Memory B cell (primary cell): ENCODE measurements around the gene RHAG.
"Not testable (repeated sequence)": the region's sequence is repeated elsewhere in the genome, so short reads cannot be mapped to it uniquely, and the experiment has no call there.

Experiments
- ATAC-seq: fragments of 150-1000 bp; cut with Tn5 transposase; 2 replicates; pipeline ENCODE4 v1.10.0; 2021; ENCODE audit warnings: low read depth, mild to moderate bottlenecking, moderate library complexity
- DNase-seq, 2 donors: peaks; one replicate each; pipeline ENCODE4 v3.0.0; 2022; ENCODE audit warnings: low spot score in 2 of 2
- H3K27ac Mint-ChIP-seq: one replicate; pipeline ENCODE4 v1.8.0; 2022; ENCODE audit warnings: mild to moderate bottlenecking, moderate library complexity, mixed read lengths
- H3K27me3 Mint-ChIP-seq: one replicate; pipeline ENCODE4 v1.8.0; 2022; ENCODE audit warnings: mixed read lengths
- H3K36me3 Mint-ChIP-seq: one replicate; pipeline ENCODE4 v1.8.0; 2022; ENCODE audit warnings: mild to moderate bottlenecking, mixed read lengths
- H3K4me1 Mint-ChIP-seq: one replicate; pipeline ENCODE4 v1.8.0; 2022; ENCODE audit warnings: mixed read lengths
- H3K4me3 Mint-ChIP-seq: one replicate; pipeline ENCODE4 v1.8.0; 2022; ENCODE audit warnings: mild to moderate bottlenecking, moderate library complexity, mixed read lengths
- H3K9me3 Mint-ChIP-seq: one replicate; pipeline ENCODE4 v1.8.0; 2022; ENCODE audit warnings: mixed read lengths

RHAG gene

GRCh38 chr6:49648036-49648435 is 11.4 kb upstream of the RHAG start:
- H3K4me1 Mint-ChIP-seq: no peaks in the 10 kb centered on the region
- ATAC-seq: no peak
- no peak for DNase-seq
- H3K36me3 Mint-ChIP-seq: no peaks in the 10 kb centered on the region
- peaks cover 2% of the 10 kb centered on the region for H3K9me3 Mint-ChIP-seq
- H3K4me3 Mint-ChIP-seq: no peak overlapping the region
- no peak overlapping the region for H3K27ac Mint-ChIP-seq
- H3K27me3 Mint-ChIP-seq: no peaks in the 10 kb centered on the region

DNA sequence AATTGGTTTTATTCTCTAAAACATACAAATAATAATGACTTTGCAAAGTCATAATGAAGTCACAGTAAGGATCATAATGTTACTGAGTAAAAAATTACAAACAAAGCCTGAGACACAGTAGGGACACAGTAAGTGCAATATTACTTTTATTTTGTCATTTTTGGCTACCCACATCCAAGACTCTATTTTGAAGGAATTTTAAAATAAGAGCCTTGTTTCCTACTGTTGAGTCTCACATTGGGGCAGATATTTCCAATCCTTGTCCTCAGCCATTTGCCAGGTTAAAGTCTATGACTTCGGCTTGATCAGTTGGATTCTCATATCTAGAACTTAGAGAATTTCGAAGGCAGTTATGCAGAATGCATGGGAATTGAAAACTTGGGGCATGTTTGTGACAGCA is 10.8 kb upstream of the RHAG start:
- ATAC-seq (no peak), DNase-seq (no peak)
- no peak overlapping the region for H3K4me3 Mint-ChIP-seq
- H3K9me3 Mint-ChIP-seq: peaks cover 2% of the 10 kb centered on the region
- no peak overlapping the region for H3K27ac Mint-ChIP-seq
- no peaks in the 10 kb centered on the region for H3K4me1 Mint-ChIP-seq
- no peaks in the 10 kb centered on the region for H3K36me3 Mint-ChIP-seq
- H3K27me3 Mint-ChIP-seq: no peaks in the 10 kb centered on the region

- H3K4me1 Mint-ChIP-seq: no peaks in the 10 kb centered on the region
- DNase-seq: no peak
- no peak for ATAC-seq
Observed at GRCh38 chr6:49646942-49647341, 10.3 kb upstream of the RHAG start.

DNA sequence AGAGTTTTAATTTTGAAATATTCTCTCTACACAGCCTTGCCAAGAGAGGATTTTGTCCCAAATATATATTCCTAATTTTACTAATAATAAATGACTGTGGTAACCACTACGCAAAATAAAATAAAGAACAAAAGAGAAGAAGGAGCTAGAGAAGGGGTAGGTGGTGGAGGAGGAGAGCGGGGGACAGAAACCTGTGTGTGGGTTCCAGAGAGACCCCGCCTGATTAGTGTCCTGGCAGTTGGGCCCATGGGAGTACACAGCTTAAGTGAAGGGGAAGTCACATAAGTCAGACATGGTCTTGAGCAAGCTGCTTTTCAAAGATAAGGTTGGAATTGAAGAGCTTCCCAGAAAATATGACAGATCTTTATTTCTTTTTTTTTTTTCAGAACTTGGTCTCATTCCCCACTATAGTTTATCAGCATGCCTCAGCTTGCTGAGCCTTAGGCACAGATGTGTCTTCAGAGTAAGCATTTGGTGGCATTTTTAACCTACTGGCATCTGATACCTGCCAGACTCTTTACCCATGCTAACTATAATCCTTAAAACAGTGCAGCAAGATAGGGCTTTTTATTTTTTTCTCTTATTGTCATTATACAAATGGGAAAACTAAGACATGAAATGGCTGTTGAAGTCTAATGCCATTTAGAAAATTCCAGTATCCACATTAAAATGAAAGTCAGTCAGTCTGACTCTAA is 9.6 kb upstream of the RHAG start:
- no peaks in the 10 kb centered on the region for H3K27me3 Mint-ChIP-seq
- ATAC-seq (no peak), DNase-seq (no peak)
- no peaks in the 10 kb centered on the region for H3K36me3 Mint-ChIP-seq
- H3K4me3 Mint-ChIP-seq: no peak overlapping the region
- no peak overlapping the region for H3K27ac Mint-ChIP-seq
- H3K9me3 Mint-ChIP-seq: no peaks in the 10 kb centered on the region
- H3K4me1 Mint-ChIP-seq: no peaks in the 10 kb centered on the region

More at GRCh38 chr6:49646942-49647341, 10.3 kb upstream of the RHAG start:
- peaks cover 2% of the 10 kb centered on the region for H3K9me3 Mint-ChIP-seq
- no peaks in the 10 kb centered on the region for H3K27me3 Mint-ChIP-seq
- no peaks in the 10 kb centered on the region for H3K36me3 Mint-ChIP-seq
- H3K27ac Mint-ChIP-seq: no peak overlapping the region
- no peak overlapping the region for H3K4me3 Mint-ChIP-seq

- no peak for ATAC-seq
- no peak for DNase-seq
- no peaks in the 10 kb centered on the region for H3K4me1 Mint-ChIP-seq
- H3K27me3 Mint-ChIP-seq: no peaks in the 10 kb centered on the region
- no peaks in the 10 kb centered on the region for H3K36me3 Mint-ChIP-seq
- no peaks in the 10 kb centered on the region for H3K9me3 Mint-ChIP-seq
- H3K4me3 Mint-ChIP-seq: no peak overlapping the region
- no peak overlapping the region for H3K27ac Mint-ChIP-seq
Observed at GRCh38 chr6:49645139-49645538, 8.5 kb upstream of the RHAG start.

DNA sequence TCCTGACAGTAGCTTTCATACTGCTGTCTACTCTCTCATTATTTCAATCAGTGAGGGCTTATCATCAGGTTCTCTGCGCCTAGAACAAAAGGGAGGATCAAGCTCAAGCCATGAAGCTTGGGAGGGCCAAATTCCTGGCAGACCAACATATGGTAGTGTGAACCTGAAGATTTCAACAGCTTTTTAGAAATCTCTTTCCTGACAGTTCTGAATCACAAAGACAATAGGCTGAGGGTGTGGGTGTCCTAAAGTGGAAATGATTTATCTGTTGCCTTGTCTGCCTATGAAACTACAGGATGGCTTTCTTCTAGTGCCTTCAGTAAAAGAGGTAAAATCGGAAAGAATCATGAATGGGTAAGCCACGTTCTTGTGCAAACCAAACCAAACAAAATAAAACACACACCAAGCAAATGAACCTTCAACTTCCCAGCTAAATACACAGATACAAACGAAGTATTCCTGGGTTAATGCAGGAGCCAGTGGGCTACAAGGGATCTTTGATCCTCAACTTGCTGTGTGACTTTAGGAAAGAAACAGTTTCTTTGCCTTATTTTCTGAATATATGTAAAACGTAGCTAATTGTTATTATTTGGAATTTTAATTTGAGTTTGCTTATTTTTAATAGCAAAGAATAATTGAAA is 2.7 kb upstream of the RHAG start:
- H3K9me3 Mint-ChIP-seq: no peaks in the 10 kb centered on the region
- no peak for ATAC-seq
- H3K4me1 Mint-ChIP-seq: no peaks in the 10 kb centered on the region
- H3K27me3 Mint-ChIP-seq: no peaks in the 10 kb centered on the region
- no peak overlapping the region for H3K27ac Mint-ChIP-seq
- H3K4me3 Mint-ChIP-seq: no peak overlapping the region
- H3K36me3 Mint-ChIP-seq: no peaks in the 10 kb centered on the region
- no peak for DNase-seq

DNA sequence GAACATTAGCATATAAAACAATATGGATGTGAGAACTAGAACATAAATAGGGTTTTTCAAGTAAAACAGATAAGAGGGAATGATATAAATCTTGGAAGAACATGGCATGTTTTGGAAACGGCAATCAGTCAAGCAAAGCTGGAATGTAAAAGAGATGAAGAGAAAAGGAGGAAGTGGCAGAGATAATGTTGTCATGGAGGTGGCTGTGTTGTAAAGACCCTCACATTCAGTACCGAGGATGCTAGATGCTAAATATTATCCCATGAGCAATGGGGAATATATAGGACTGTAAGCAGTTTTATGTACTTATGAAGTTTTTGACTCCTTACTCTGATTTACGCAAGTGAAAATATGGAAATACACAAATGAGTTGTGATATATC is 702 bp upstream of the RHAG start:
- Mint-ChIP-seq H3K4me3 (no peak overlapping the region), H3K36me3 (no peaks in the 10 kb centered on the region), H3K4me1 (no peaks in the 10 kb centered on the region), H3K27ac (no peak overlapping the region), H3K9me3 (no peaks in the 10 kb centered on the region), H3K27me3 (no peaks in the 10 kb centered on the region)
- DNase-seq: no peak
- no peak for ATAC-seq

DNA sequence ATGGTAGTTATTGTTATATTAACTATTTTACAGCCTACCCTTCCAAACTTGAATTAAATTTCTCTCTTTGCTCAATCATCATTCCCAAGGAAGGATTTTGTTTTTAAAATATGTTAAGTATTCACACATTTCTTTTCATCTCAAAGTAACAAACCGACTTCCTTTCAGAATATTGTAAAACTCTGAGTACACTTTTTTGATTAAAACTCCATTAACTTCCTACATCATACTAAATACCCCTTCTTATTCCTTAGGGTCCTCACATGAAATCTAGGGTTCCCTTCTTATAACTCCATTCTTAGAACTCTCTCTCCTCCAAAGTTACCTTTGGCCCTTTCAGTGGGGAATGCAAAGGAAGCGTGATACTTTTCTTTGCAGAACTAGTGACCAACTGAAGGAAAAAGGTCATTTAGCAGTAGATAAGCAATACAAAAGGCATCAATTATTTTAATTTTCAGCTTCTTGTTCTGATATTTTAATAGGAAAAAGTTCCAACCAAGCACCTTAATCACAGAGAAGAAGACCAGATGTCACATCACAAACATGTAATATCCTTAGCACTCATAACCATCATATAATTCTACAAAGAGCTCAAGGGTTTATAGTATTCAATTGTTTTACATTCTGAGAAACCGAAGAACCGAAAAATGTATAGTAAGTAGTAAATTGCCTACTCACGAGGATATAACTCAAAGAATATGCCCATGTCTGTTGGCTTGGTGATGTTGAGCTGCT is 494 bp downstream of the RHAG start:
- no peaks in the 10 kb centered on the region for H3K9me3 Mint-ChIP-seq
- no peaks in the 10 kb centered on the region for H3K4me1 Mint-ChIP-seq
- H3K4me3 Mint-ChIP-seq: no peak overlapping the region
- H3K36me3 Mint-ChIP-seq: no peaks in the 10 kb centered on the region
- DNase-seq: no peak
- ATAC-seq: no peak
- no peaks in the 10 kb centered on the region for H3K27me3 Mint-ChIP-seq
- no peak overlapping the region for H3K27ac Mint-ChIP-seq

DNA sequence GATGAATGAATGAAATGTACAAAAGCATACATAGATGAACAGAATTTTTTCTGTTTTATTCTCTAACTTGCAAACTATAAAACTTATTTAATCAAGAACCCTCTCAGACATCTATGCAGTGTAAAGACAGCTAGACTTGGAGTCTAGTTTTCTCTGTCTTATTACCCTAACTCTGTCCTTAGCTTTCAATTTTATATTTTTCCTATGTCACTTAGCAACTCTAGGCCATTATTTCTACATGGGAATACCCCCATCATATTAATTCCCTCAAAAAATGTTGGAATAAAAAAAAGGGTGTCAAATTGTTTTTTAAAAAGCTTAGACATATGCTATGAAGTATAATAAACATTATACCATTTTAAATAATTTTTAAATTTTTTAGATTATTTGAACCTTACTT is 1.2 kb downstream of the RHAG start:
- H3K27me3 Mint-ChIP-seq: no peaks in the 10 kb centered on the region
- ATAC-seq (no peak), DNase-seq (no peak)
- no peaks in the 10 kb centered on the region for H3K9me3 Mint-ChIP-seq
- H3K4me3 Mint-ChIP-seq: no peak overlapping the region
- no peak overlapping the region for H3K27ac Mint-ChIP-seq
- no peaks in the 10 kb centered on the region for H3K36me3 Mint-ChIP-seq
- H3K4me1 Mint-ChIP-seq: no peaks in the 10 kb centered on the region

DNA sequence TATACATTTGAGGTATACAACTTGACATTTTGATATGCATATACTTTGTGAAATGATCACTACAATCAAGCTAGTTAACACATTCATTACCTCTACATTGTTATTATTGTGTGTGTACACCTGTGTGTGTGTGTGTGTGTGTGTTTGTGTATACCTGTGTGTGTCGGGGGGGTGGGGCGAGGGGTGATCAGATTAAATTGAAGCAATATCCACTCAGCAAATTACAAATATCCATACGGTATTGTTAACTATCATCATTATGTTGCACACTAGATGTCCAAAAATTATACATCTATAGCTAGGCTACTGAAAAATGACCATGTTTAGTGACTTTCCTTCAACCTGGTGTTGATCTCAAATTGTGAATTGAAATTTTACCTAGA is 1.8 kb downstream of the RHAG start:
- Mint-ChIP-seq H3K27ac (no peak overlapping the region), H3K4me1 (no peaks in the 10 kb centered on the region), H3K4me3 (no peak overlapping the region), H3K36me3 (no peaks in the 10 kb centered on the region), H3K27me3 (no peaks in the 10 kb centered on the region), H3K9me3 (peaks cover 1% of the 10 kb centered on the region)
- DNase-seq: no peak
- ATAC-seq: no peak

DNA sequence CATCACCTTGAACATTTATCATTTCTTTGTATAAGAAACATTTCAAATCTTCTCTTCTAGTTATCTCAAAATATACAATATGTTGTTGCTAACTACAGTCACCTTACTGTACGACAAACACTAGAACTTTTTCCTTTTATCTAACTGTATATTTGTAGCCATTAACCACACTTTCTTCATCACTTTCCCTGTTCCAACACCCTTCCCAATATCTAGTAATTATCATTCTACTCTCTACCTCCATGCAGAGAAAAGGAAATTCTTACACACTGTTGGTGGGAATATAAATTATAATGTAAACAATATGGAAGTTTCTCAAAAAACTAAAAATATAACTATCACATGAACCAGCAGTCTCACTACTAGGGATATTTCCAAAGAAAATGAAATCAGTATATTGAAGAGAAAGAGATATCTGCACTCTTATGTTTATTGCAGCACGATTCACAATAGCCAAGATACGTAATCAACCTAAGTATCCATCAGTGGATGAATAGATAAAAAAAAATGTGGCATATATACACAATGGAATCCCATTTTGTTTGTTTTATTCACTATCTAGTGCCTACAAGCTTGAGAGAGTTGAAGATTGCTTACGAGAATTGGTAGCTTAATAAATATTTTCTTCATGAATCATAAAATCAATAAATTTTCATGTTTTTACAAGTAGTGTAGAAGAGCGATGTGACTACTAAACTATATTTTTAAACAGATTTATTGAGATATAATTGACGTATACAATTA is 2.4 kb downstream of the RHAG start:
- no peak overlapping the region for H3K27ac Mint-ChIP-seq
- H3K36me3 Mint-ChIP-seq: no peaks in the 10 kb centered on the region
- no peaks in the 10 kb centered on the region for H3K4me1 Mint-ChIP-seq
- peaks cover 1% of the 10 kb centered on the region for H3K9me3 Mint-ChIP-seq
- ATAC-seq: no peak
- DNase-seq: no peak
- no peaks in the 10 kb centered on the region for H3K27me3 Mint-ChIP-seq
- no peak overlapping the region for H3K4me3 Mint-ChIP-seq

- DNase-seq (no peak), ATAC-seq (no peak)
- H3K27ac Mint-ChIP-seq: no peak overlapping the region
- peaks cover 1% of the 10 kb centered on the region for H3K9me3 Mint-ChIP-seq
- no peak overlapping the region for H3K4me3 Mint-ChIP-seq
- no peaks in the 10 kb centered on the region for H3K27me3 Mint-ChIP-seq
- no peaks in the 10 kb centered on the region for H3K36me3 Mint-ChIP-seq
- H3K4me1 Mint-ChIP-seq: no peaks in the 10 kb centered on the region
Observed at GRCh38 chr6:49633541-49633940, 3.1 kb downstream of the RHAG start.

- Mint-ChIP-seq H3K36me3 (no peaks in the 10 kb centered on the region), H3K4me1 (no peaks in the 10 kb centered on the region), H3K9me3 (peaks cover 1% of the 10 kb centered on the region), H3K27ac (no peak overlapping the region), H3K4me3 (no peak overlapping the region), H3K27me3 (no peaks in the 10 kb centered on the region)
- no peak for DNase-seq
- no peak for ATAC-seq
Observed at GRCh38 chr6:49632727-49633126, 3.9 kb downstream of the RHAG start.

- not testable (repeated sequence) for H3K27me3 Mint-ChIP-seq, H3K4me1 Mint-ChIP-seq, DNase-seq, H3K36me3 Mint-ChIP-seq, ATAC-seq, H3K9me3 Mint-ChIP-seq, H3K27ac Mint-ChIP-seq, H3K4me3 Mint-ChIP-seq
Observed at GRCh38 chr6:49629485-49630088, 7.1 kb downstream of the RHAG start.
